Measurements from ENCODE around the gene SGTB.

Gene SGTB, protein sequence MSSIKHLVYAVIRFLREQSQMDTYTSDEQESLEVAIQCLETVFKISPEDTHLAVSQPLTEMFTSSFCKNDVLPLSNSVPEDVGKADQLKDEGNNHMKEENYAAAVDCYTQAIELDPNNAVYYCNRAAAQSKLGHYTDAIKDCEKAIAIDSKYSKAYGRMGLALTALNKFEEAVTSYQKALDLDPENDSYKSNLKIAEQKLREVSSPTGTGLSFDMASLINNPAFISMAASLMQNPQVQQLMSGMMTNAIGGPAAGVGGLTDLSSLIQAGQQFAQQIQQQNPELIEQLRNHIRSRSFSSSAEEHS

DNA sequence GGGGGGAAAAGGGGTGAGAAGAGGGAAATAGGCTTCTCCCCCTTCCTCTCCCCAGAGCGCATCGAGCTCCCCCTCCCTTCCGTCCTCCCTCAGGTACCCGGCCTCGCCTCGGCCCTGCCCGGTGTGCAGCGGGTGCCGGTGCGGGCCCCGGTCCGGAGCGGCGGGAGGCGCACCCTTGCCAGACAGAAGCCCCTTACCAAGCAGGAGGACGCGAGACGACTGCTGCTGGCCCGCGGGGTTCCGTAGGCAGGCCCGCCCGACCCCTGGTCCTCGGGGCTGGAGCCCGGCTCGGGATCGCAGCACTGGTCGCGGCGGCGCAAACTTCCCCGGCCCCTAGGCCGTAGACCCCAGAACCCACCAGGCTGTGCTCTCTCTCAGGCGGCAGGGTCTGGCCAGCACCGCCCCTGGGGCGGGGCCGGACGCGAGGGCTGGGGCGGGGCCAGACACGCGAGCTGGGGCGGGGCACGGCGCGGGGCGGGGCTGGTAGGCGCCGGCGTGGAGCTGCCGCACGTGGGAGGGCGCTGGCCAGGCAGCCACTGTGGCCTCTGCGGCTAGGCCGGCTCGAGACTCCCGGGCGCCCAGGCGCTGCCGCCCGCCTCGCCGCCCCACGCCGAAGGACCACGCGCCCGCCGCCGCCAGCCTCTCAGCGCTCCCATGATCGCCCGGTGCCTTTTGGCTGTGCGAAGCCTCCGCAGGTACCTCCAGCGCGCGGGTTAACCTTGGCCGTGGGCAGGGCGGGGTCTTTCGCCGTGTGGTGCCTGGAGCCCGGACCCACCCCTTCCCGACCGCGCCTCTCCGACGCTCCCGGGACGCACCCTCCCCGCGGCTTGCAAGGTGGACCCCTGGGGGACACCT, at the start of gene SGTB, which contains the start of gene NLN:
SGTB (minus strand) TSS at position 390 of the 855 bp plus-strand sequence. CDS start 1,302 bp downstream, outside the sequence.
NLN (plus strand) TSS at position 486 of the 855 bp plus-strand sequence; CDS start at position 655, 169 bp downstream.
- peak; percentile 35 for DNase-seq

DNA sequence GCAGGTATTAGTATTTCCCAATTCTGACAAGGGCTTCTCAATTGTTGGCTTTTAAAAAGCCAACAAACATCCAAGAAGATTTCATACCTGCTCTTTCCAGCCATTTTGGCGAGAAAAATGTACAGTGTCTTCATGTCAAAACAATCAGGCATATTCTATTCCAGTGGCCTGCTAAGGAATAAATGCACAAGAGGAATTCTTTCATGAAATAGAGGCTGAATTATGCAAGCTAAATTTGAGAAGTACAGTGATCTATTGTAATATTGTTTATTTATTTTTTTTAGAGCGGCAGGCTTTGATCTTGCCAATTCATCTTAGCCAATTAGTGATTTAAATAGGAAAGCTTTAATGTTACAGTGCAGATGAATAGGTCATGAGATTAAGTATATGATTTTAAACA, 49.4 kb upstream of the SGTB start:
- no peak for DNase-seq

DNA sequence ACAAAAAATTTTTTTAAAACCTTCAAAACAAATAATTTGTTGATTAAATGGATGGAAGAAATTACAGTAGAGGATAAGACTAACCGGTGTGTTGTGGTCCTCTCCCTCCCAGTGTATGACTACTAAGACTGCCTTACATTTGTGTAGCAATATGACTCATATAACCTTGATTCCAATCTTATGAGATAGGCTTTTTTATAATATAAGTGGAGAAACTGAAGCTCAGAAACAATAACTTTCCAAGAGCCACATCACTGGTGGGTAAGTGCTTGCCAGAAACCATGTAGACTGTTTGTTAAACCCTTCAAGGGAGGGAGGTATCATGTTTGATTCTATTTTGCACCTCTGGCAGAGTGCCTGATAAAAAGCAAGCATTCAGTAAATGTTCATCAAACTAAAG, 47.6 kb upstream of the SGTB start:
- no peak for DNase-seq

DNA sequence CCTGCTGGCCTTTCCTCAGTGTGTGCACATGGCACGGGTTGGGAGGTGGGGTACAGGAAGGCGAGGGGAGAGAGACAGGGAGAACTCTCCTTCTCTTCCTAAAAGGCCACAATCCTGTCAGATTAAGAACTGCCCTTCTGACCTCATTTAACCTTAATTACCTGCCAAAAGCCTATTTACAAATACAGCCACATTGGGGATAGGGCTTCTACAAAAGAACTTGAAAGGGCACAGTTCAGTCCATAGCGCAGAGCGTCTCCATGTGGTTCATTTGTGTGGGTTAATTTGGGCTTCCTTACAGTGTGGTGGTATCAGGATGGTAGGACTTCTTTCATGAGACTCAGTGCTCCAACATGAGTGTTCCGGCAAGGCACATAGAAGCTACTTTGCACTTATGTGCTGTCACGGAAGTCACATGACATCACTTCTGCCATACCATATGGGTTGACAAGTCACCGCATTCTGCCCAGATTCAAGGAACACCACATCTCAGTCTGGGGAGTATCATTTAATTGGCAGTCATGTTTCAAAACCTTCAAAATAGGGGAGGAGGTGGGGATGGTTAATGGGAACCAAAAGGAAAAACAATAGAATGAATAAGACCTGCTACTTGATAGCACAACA, 46.9 kb upstream of the SGTB start:
- no peak for DNase-seq

DNA sequence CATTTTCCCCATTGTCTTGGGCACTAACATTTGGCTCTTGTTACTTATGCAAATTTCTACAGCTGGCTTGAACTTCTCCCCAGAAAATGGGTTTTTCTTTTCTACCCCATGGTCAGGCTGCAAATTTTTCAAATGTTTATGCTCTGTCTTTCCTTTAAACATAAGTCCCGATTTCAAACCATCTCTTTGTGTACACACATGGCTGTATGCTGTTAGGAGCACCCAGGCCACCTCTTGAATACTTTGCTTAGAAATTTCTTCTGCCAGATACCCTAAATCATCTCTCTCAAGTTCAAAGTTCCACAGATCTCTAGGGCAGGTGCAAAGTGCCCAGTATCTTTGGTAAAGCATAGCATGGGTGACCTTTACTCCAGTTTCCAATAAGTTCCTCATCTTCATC, 45.7 kb upstream of the SGTB start:
- DNase-seq, result no peak

DNA sequence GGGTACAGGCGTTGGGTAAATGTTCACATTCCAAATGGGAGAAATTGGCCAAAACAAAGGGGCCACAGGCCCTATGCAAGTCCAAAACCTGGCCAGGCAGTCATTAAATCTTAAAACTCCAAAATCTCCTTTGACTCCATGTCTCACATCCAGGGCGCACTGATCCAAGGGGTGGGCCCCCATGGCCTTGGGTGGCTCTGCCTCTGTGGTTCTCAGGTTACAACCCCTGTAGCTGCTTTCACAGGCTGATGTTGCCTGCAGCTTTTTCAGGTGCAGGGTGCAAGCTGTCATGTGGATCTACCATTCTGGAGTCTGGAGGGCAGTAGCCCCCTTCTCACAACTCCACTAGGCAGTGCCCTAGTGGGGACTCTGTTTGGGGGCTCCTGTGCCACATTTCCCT, 44.9 kb upstream of the SGTB start:
- DNase-seq, result no peak

DNA sequence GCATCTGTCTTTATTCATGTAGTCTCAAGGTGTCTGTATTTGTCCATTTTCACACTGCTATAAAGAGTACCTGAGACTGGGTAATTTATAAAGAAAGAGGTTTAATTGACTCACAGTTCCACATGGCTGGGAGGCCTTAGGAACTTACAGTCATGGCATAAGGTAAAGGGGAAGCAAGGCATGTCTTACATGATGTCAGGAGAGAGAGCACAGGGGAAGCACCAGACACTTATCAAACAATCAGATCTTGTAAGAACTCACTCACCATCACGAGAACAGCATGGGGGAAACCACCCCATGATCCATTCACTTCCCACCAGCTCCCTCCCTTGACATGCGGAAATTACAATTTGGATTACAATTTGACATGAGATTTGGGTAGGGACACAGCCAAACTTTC, 44.3 kb upstream of the SGTB start:
- DNase-seq, result no peak

DNA sequence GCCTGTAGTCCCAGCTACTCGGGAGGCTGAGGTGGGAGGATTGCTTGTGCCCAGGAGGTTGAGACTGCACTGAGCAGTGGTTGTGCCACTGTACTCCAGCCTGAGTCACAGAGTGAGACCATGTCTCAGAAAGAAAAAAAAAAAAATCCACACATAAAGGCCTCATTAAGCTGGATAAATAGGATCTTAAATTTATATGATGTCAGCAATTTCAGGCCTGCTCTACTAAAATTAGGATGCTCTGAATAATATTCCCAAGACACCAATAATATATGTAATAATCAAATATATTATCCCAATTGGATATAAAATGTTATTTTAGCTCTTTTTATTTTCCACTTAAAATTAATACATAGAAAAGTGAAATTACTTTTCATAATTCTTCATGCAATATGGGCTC, 43.7 kb upstream of the SGTB start:
- DNase-seq, result no peak

DNA sequence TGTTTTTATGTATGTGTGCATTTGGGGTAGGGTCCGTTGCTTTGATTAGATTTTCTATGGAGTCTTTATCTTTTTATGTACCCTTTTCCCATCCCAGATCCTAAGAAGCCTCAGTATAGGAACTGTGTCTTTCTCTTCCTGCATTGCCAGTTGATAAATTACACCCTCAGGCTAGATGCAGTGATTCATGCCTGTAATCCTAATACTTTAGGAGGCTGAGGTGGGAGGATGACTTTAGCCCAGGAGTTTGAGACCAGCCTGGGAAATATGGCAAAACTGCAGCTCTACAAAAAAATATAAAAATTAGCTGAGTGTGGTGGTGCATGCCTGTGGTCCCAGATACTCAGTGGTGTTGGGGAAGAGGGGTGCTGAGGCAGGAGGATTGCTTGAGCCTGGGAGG, 40.3 kb upstream of the SGTB start:
- no peak for DNase-seq

DNA sequence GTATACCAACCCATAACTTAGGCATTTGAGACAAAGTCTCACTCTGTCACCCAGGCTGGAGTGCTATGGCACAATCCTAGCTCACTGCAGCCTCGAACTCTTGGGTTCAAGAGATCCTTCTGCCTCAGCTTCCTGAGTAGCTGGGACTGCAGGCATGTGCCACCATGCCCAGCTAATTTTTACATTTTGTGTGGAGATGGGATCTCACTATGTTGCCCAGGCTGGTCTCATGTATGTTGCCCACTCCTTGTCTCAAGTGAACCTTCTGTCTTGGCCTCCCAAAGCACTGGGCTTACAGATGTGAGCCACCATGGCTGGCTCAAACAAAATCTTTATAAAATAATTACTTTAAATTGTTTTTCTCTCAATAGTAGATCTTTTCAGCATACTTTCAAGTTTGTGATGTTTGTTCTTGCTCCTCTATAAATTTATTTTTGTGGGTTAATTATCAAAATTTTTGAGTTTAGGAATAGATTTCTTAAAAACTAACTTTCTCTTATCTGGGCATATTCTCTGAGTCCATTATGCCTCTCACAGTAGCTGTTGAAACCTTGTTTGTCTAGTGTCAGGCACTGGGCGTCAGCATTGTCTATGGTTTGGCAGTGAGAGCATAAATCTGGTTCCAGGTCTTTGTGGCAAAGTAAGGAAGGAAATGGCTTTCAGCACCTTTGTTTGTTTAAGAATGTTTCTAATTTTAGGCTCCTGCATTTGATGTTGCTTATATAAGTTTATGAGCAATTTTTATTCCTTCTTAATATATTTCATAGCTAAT, 38.8 kb upstream of the SGTB start:
- no peak for DNase-seq

DNA sequence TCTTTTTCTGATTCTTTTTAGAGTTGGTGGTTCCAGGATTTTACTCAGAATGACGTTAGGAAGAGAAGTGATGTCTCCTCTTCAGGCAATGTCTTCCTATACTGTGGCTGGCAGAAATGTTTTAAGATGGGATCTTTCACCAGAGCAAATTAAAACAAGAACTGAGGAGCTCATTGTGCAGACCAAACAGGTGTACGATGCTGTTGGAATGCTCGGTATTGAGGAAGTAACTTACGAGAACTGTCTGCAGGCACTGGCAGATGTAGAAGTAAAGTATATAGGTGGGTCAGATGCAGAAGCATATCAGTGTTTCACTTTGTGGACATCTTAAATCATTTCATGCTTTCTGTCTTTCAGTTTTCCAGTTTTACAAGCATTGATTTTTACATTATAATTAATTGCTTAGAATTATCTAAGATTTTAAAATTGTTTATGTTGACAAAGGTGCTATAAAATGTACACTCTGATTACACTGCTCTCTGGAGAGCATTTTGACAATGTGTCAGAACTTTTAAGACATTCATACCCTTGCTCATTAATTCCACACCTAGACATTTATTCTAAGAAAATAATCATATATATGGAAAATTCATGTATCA, 36.7 kb upstream of the SGTB start:
- DNase-seq, result no peak

DNA sequence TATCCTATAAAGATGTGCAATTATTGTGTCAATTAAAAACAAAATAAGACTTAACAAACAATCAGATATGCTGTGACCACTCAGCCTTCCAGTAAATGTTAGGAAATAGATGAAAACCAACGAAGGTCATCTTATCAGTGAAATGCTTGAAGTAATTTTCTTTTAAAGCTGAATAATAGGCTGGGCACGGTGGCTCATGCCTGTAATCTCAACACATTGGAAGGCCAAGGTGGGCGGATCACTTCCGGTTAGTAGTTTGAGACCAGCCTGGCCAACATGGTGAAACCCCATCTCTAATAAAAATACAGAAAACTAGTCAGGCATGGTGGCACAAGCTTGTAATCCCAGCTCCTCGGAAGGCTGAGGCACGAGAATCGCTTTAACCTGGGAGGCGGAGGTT, 31.3 kb upstream of the SGTB start:
- no peak for DNase-seq

DNA sequence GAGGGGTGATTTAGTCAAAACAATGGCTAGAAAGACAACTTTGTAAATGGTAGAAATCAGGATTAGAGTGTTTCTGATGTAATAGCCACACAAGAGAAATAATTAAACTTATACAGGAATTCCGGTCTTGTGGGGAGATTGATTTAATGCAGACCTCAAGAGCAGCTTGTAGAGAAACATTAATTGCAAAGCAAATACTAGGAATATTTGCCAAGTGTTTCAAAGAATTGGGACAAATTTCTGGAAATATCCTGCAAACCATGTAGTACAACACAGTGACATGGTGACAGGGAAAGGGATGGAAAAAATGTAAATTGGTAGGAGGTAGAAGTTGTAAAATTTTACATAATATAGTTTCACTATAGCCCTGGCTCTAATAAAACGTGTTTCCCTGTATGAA, 29.0 kb upstream of the SGTB start:
- no peak for DNase-seq

DNA sequence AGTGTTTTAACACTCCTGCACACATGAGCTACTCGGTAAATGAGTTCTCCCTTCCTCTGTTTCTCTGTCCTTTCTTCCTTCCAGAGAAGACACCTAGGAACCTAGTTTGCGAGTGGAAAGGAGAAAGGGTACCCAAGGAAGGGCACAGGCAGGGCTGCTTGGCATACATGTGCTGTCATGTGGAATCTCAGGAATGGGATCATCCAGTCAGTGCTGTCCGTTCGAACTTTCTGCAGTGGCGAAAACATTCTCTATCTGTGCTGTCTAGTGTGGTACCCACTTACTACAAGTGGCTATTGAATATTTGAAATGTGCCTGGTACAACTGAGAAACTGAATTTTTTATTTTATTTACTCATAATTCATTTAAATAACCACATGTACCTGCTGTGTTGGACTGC, 28.0 kb upstream of the SGTB start:
- no peak for DNase-seq

DNA sequence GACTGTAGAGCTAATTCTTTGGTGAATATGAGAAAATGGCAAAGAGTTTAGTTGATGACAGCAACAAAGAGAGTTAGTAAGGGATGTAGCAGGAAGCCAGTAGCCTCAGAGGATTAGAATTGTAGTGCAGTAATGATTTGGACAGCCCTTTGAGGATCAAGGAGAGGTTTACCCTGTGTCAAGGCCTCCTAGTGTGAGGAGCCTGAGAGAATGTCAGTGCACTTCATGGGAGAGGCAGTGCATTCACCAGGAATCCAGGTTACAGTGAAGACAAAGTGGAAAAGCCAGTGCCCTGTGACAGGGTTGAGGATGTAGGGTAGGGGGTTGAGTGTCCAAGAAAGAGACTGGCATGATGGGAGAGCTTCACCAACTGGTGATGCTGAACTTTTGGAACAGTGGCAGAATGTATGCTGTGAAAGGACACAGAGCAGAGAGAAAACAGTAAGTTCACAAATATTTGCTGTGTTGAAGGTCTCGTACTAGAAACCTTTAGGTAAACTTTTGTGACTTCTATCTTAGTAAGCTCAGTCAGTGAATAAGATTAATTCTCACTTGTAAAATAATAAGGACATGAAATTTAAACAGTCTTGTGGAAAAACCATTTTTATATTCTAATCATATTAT, 27.4 kb upstream of the SGTB start:
- DNase-seq, result no peak

DNA sequence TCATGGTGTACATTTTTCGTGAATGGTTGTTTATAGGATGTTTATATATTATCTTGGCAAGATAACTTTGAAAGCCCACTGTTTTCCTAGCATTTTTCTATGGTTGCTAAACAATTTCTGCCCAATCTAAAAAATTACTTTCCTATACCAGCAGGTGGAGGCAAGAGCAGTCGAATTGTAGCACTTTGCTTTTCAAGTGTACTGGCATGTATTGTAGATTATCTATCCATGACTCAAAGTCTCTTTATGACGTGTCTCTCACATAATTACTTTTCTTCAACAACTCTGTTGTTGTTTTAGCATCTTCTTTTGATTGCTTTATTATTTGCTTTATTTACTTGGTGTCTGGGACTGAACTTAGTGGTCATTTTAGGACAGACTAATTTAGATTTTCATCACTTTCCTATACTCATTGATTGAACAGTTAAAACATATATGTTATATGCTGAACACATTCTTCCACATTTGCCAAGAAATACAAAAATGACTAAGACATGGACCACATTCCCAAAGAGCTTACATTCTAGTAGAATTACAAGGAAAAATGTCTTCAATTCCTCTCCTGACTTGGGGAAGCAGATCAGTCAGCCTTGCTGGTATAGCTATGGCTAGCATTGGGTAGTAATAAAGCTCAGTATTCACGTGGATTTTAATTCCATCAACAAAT, 20.8 kb upstream of the SGTB start:
- no peak for DNase-seq

DNA sequence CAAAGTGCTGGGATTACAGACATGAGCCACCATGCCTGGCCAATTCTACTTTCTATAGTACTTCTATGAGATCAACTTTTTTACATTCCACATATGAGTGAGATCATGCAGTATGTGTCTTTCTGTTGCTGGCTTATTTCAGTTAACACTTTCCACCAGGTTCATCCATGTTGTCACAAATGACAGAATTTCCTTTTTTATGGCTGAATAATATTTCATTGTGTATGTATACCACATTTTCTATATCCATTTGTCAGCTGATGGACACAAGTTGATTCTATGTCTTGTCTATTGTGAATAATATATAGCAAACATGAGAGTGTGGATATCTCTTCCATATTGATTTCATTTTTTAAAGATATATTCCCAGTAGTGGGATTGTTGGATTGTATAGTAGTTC, 17.3 kb upstream of the SGTB start:
- DNase-seq, result no peak

DNA sequence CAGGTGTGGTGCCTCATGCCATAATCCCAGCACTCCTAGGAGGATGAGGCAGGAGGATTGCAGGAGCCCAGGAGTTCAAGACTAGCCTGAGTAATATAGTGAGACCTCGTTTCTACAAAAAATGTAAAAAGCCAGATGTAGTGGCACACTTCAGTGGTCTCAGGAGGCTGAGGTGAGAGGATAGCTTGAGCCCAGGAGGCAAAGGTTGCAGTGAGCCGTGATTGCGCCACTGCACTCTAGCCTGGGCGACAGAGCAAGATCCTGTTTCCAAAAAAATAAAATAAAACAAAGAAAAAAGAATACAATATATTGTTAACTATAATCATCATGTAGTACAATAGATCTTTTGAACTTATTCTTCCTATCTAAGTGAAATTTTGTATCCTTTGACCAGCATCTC, 16.4 kb upstream of the SGTB start:
- DNase-seq, result no peak

DNA sequence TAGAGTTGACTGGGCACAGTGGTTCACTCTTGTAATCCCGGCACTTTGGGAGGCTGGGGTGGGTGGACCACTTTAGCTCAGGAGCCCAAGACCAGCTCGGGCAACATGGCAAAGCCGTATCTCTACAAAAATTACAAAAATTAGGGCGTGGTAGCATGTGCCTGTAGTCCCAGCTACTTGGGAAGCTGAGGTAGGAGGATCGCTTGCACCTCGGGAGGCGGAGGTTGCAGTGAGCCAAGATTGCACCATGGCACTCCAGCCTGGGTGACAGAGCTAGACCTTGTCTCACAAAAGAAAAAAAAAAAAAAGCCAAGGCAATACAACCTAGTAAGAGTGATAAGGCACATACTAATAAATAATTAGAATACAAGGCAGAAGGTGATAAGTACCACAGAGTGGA, 15.9 kb upstream of the SGTB start:
- DNase-seq, result no peak

DNA sequence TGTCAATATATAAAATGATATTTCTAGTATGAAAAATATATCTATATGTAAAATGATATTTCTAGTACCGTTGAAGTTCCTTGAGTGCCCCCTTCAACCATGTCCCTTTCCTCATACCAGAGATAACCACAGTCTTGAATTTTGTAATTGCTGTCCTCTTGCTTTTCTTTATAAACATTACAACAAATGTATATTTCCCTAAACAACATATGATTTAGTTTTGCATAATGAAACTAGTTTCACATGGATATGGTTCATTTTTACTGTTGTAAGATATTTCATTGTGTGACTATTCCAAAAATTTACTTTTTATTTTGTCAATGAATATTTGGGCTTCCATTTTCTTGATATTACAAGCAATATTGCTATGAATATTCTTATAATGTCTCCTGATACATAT, 14.1 kb upstream of the SGTB start:
- DNase-seq, result no peak

DNA sequence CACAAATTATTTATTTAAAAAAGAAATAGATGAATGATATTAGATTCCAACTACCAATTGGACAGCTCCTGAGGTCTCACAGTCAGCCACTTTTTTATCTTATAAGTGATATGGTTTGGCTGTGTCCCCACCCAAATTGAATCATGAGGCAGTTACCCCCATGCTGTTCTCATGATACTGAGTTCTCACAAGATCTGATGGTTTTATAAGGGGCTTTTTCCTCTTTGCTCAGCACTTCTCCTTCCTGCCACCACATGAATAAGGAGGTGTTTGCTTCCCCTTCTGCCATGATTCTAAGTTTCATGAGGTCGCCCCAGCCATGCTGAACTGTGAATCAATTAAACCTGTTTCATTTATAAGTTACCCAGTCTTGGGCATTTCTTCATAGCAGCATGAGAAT, 13.0 kb upstream of the SGTB start:
- no peak for DNase-seq
